Stimulated activated CD4-positive, alpha-beta T cell treated with anti-CD3 and anti-CD28 coated beads, Interleukin-4, amount 100 ng/mL, for 1 hour (primary cell): ENCODE data around the gene PIF1.

Experiments used
- DNase-seq: peaks from one replicate; pipeline ENCODE4 v3.0.0-alpha.2; 2020

The PIF1 gene

DNA sequence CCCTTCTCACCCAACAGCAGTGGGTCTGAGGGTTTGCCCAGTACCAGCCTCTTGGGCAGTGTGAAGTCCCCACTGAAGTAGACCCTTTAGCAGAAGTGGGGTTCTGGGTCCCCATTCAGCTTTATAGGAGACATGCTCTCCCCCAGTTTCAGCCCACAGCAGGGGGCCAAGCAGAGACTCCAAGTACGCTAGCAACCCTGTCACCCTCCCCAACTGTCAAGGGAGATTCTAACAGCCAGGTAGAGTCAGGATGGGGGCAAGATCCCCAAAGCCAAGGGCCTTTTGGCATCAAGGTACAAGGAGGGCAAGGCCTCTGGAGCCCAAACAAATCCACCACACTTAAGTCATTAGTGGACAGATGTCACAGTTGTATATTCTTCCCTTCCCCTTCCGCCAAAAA, 51.8 kb downstream of the PIF1 start:
- DNase-seq, result no peak

DNA sequence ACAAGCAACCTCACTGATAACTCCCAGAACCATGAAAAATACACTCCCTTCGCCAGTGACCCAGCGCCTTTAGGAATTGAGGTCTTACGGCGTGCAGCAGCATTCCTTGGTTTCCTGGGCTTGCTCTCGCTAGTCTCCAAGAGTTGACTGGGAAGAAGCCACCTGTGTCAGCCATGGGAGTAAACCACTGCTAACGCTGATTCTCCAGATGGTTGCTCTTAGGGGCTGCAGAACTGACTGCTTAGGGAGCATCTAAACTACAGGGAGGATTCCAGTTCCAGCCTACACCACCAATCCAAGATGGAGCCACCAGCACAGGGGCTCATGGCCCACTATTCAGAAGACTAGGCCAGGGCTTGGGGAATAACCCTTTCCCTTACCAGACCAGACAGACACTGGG, 52.5 kb downstream of the PIF1 start:
- no peak for DNase-seq

DNA sequence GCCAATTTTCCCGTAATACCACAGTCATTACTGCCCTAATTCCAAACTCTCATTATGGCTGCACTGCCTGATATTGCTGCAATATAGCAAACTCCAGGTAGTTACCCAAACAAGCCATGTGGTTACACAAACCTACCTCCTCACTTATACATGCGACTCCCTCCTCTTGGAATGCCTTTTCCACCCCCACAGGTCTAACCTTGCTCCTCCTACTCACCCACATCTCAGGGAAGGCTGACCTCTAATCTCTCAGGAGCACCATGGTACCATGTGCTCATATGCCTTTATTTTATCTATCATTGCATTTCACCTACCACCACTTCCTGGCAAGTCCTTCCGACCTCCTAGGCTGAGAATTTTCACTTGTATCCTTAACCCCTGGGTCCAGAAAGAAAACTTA, 53.0 kb downstream of the PIF1 start:
- DNase-seq, result no peak

DNA sequence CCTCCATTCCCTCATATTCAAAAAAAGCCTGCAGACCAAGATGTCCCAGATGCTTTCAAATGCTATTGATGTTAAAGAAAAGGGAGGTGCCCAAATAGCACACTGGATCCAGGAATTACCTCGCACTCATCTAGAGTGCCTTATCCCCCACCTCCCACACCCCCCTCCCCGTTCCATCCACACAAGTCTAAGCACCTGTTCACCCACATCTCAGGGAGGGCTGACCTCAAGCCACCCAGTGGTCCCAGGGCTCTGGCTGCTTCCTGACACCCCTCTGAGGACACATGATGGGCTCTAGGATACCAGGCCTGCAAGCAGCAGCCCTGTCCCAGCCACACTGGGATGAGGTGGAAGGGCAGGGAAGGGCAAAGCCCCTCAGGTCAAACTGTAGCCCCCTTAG, 54.8 kb downstream of the PIF1 start:
- no peak for DNase-seq

DNA sequence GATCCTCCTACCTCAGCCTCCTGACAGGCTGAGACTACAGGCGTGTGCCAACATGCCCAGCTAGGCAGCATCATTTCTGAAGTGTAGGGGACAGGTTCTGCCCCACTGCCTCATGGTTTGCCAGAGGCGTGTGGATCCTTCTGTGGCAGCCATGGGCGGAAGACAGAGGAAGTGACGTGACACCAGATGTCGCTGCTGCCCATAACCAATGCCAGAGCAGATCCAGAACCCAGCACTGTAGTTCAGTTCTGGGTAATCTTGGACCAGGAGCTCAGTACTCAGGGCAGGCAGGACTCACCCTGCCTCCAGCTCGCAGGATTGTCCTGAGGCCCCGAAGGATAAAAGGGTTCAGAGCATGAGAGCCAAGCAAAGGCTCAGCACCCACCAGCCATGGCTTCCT, 58.2 kb downstream of the PIF1 start:
- no peak for DNase-seq

DNA sequence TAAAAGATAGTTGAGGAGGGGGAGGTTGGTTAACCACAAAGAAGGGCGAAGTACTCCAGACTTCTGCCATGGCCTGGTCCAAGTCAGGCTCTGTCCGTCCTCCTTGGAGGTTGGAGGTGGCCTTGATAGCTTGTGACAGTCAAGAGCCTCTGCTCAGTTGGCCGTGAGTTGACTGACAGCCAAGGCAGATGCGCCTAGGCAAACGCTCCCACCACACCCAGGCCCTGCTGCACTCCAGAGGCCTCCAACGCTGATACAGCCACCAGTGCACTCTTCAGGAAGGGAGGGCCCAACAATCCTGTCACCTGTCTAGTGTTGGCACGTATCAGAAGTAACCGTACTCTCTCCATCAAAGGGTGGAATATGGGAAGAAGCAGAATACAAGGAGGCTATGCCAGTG, 59.4 kb downstream of the PIF1 start:
- DNase-seq, result no peak
